HG02981 (cell line): ENCODE measurements around the gene C10orf88.

Source experiments
- ATAC-seq: cut with Tn5 transposase; IDR thresholded peaks from one replicate; pipeline ENCODE4 v1.9.1; 2021; ENCODE audit warnings: mild to moderate bottlenecking, moderate library complexity; ENCODE audit not compliant: unreplicated experiment

The C10orf88 gene, protein sequence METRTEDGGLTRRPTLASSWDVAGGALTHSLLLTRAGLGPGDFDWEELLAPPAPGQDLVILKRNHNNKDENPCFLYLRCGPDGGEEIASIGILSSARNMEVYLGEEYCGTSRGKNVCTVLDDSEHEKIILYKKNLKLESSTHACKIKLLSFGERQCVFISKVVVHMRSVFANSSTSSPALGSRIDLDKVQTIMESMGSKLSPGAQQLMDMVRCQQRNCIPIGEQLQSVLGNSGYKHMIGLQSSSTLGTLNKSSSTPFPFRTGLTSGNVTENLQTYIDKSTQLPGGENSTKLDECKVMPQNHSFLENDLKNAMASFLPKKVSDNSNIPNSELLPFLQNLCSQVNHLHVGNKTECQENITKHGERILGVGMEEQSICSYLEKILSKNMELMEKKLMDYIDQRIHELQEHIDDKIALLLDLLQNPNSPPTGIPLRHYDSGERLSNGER

DNA sequence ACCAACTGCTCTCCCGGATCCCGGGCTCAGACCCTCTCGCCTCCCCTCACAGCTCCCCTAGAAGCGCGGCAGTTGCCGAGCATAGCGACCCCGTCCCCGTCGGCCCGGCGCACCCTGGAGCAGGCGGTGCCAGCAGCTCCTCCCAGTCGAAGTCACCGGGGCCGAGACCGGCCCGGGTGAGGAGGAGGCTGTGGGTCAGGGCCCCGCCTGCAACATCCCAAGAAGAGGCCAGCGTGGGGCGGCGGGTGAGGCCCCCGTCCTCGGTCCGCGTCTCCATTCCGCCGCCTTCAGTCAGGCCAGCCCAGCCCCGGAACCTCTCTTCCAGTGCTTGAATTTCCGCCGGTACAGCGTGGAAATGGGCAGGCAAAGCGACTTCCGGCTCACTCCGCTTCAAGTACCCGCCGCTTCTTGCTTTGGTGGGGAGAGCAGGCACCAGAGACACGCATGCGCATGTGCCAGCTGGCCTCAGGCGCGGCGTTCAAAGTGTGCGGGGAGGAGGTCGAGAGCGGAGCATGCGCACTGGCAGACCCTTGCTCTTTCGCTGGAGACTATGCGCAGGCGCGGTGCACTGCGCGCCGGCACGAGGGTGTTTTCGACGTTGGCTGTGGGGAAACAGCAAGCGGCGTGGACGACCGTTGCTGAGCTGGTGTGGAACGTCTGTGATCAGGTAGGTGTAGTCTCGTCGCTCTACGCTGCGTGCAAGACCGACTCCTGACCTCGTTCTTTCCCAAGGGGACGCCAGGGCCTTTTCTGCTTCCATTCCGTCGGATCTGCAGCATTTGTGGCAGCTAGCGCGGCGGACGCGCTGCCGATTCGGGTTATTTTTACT lies at the start of gene C10orf88:
Gene C10orf88, minus strand, starts transcription at position 326 of the 829 bp plus-strand sequence. Its CDS starts 49 bp downstream, at position 277.
- peak; percentile 97 for ATAC-seq

DNA sequence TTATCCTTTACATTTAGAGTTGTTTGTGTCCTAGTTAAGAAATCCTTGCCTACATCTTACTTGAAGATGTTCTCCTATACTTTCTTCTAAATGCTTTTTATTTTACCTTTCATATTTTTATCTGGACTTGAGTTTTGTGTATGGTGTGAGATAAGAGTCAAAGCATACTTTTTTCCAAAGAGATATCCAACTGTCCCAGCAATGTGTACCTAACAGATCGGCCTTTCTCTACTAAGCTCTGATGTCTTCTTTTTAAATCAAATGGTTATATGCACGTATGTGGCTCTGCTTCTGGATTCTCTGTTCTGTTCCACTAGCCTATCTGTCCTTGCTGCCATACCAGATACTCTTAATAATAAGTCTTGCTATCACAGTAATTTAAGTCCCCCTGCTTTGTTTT lies 47.3 kb upstream of the C10orf88 start:
- no peak for ATAC-seq

DNA sequence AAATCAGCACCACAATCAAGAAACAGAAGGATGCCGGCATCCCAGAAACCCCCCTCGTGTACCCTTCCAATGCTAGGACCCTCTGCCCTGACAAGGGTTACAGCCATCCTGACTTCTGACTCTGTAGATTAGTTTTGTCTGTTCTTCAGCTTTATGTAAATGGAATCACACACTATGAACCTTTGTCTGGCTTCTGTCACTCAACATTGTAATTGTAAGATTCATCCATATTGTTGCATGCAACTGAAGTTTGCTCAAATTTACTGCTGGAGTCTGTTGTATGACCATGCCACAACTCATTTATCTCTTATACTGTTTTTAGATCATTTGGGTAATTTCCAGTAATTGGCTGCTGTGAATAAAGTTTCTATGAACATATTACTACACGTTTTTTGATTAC lies 46.1 kb upstream of the C10orf88 start:
- ATAC-seq: no peak

DNA sequence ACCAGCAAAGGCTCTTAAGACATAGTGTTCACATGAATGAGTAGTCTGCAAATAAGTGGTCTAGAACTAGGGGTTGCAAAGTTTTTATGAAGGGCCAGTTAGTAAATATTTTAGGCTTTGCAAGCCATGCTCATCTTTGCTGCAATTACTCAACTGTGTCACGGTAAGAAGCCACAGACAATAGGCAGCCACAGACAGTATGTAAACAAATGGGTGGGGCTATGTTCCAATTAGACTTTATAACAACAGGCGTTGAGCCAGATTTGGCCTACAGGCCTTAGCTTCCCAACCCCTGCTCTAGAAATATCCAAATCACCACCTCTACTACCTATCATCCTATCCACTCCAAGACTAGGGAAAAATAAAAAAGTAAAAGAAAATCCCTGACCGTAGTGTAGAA lies 45.3 kb upstream of the C10orf88 start:
- no peak for ATAC-seq

DNA sequence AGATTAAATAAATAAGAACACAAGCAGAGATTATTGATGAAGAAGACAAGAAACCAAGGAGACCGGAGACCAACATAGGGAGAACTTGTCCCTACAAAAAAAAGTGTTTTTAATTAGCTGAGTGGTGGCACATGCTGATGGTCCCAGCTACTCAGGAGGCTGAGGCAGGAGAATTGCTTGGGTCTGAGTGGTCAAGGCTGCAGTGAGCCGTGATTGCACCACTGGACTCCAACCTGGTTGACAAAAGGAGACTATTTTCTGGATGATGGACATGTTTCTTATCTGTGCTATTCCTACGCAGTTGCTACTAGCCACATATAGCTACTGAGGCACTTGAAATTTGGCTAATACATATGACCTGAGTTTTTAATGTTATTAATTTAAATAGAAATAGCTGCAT lies 44.9 kb upstream of the C10orf88 start:
- ATAC-seq: no peak

DNA sequence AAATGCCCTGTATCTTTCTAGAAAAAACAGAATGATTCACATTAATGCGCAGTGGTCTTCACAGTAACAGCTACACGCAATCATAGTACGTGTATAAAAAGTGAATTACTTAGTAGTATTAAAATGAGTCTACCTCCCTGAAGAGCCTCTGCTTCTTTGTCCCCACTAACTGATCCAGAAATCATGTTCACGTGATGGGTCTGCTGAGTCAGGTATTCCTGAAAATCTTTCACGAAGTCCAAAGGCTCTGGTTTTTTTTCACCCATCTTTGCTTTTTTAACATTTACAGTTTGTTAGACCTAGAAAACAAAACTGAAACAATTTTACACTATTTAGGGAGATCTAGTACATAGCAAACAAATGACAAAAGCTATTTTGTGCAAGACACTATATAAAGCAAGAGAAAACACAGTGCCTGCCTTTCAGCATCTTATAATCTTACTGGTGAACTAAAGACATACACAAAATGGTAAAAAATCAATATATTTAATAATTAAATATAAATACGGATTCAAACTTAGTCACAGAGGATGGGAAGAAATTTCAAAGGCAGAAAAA lies 44.4 kb upstream of the C10orf88 start:
- ATAC-seq: no peak

DNA sequence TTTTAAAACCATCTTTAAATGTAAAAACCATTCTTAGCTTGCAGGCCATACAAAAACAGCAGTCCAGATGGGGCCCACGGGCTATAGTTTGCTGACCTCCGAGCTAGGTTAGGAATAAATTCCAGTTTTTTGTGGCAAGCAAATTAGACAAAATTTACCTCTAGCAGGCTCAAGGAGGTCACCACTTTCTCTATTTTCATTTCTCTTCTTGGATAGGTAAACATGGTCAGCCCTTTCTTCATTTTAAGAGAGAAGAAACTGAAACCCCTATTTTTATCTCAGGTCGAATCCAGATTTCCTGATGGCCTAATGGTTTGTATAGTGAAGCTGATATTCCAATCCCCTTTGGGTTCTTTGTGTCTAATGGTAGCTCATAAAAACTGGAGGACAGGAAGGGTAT lies 43.8 kb upstream of the C10orf88 start:
- ATAC-seq: no peak

DNA sequence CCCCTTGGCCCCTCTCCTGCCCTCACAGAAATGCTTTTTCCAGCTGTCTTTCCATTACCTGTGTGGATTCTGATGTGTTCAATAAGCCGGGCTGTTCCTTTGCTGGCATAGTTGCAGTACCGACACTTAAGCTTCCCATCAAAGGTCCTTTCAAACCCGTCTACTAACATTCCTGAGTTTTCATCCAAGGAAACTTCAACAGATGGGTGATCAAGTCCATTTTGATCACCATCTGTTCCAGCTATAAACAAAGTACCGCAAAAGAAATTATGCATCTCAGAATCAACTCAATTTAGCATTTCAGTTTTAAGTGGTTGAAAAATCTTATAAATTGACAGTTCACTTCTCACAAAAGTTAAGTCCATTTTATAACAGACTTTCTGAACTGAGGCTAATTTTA lies 41.9 kb upstream of the C10orf88 start:
- no peak for ATAC-seq

DNA sequence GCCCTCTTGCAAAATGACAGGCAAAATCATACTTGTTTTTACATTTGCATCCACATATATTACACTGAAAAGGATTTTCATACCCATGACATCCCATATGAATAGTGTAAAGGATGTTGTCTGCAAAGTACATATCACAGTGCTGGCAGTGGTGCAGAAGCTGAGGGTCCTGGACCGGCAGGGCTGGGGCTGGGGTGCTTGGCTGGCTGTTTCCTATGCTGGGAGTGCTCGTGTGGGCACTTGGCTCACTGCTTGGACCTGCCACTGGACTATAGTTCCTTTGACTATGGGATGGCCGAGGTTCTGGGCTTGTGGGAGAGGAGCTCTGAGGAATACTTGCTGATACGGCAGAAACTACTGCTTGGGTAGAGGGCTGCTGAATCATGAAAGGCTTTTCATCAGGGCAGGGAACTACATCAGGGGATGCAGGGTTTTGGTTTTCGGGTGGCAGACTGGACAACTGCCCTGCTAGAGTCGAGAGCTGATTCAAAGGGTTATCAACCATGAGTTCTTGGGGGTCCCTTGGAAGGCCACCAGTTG lies 39.8 kb upstream of the C10orf88 start:
- ATAC-seq: no peak

DNA sequence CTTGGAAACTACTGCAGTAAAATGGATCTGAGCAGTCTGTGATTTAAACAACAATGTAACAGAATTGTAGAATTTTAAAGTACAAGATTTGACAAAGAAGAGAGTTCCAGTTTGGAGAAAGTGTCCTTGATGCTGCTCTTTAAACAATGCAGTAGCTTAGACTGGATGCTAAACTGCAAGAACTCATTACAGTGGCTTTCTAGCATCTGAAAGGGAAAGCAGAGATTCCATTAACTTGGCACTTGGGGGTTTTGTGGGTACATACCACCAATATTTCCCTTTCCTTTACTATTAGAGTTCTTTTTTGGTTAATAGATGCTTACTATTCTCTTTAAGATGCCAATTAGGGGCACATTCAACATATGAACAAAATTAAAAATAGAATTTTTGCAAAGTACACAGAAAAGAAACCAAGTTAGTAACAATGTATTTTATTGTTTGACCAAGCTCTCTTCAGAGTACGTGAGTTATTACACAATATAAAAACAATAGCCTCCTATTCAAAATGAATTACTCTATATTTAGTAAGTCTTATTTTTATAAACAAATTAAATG lies 38.1 kb upstream of the C10orf88 start:
- no peak for ATAC-seq

DNA sequence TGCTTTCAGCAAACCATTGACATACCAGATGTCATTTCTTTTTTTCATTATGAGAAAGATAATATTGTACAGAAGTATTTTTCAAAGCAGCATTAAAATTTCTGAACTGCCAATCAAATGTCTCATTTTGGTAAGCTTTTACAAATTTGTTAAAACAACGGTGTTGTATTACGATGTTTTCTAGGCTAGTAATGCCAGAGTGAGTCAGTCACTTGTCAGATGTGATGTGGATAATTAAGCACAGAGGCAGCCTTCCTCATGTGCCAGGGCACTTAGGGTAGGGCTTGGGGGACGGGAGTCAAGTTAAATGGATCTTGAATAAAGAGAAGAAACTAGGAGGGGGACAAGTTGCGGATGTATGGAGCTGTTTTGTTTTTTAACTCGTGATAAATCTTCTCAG lies 36.3 kb upstream of the C10orf88 start:
- ATAC-seq: no peak

DNA sequence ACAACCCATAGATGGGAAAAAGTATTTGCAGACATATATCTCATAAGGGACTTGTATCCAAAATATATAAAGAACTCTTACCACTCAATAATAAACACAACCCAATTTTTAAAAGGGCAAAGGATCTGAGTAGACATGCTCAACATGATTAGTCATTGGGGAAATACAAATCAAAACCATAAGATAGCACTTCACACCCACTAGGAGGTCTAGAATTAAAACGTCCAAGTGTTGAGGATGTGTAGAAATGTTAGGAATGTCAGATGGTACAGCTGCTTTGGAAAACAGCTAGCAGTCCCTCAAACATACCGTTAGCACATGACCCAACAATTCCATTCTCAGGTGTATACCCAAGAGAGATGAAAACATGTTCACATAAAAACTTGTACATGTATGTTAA lies 34.5 kb upstream of the C10orf88 start:
- ATAC-seq: no peak

DNA sequence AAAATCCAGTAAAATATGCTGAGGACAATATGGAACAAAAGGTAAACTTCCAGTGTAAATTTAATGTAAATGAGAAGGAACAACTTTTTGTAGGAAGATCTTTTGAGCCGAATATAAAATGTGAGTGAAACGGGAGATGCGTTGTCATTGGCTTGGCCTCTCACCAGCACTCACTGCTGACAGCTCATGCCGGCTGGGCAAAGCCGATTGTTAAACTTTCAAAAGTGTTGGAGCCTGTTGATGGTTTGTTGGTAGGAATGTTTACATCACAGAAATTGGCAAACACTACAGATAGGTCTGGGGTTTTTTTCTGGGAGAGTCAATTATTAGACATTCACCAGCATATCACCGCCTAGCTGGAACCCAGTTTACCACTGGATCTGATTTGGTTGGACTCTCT lies 32.3 kb upstream of the C10orf88 start:
- ATAC-seq: no peak

DNA sequence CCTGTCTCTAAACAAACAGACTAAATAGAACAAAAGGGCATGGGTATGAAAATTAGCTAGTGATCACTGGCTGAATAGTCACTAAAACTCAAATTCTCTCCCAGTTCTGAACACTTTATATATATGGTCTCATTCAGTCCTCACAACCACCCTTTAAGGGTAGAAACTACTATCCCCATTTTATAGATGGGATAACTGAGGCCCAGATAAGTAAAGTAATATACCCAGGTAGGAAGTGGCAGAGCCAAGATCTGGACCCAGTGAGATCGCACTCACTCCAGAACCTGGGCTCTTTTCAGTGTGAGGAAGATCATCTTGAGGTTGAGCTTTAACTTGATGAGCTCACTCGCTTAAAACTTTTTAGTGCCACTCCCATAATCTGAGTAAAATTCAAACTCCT lies 30.7 kb upstream of the C10orf88 start:
- no peak for ATAC-seq

DNA sequence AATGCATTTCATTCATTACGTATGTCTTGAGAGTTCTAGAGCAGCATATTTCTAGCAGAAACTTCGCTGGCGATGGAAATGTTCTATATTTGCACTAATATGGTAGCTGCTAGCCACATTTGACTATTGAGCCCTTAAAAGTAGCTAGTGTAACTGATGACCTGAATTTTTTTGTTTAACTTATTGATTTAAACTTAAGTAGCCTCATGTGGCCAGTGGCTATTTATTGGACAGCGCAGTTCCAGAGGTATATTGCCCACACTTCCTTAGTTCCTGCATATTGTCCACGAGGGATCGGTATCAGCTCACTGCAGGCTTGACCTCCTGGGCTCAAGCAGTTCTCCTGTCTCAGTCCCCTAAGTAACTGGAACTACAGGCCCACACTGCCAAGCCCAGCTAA lies 29.9 kb upstream of the C10orf88 start:
- no peak for ATAC-seq

DNA sequence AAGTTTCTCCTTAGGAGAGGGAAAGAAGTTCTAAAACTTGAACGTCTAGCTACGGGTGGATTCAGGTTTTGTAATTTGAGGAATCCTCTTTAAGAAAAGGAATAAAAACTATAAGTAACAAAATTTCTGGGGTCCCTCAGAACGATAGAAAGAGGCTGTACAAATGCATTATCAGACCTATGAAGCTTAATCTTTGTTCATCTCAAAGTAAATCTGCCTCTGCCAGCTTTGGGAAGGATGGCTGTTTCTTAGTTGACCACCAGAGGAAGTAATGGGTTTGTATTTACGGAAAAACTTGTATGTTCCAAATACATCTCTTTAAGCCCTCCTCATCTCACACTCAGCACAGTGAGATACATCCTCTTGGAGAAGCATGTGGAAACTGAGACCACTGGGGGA lies 27.0 kb upstream of the C10orf88 start:
- no peak for ATAC-seq

DNA sequence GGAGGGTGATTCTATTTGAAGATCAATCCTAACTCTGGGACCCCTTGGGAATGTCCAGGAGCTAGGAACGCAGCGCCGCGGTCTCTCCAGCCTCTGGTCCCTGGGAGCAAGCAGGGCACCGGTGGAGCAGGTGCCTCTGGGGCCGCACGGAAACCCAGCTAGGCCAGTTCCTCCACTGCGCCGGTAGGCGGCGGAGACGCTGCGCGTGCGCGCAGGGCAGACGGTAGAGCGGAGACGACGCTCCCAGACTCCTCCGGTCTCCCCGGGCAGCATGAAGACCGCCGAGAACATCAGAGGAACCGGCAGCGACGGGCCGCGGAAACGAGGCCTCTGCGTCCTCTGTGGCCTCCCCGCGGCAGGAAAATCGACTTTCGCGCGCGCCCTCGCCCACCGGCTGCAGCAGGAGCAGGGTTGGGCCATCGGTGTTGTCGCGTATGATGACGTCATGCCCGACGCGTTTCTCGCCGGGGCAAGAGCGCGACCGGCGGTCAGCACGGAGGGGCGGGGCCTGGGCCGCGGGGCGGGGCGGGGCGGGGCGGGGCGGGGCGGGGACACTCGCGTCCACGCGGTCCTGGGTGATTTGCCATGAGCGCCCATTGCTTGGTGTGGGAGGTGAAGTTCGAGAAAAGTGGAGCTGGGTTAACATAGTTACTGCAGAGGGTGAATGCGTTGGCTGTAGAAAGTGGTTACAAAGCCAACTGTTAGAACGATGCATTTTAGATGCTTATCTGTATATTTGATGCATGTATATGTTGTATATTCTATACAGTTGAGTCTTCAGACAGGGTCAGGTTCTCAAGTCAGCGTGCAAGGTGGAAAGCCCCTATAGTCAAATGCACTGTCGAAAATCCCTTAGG lies 26.4 kb upstream of the C10orf88 start, which contains the start of gene PSTK:
Gene PSTK, plus strand, starts transcription at position 193 of the 857 bp plus-strand sequence. Its CDS starts 79 bp downstream, at position 272.
- peak; percentile 96 for ATAC-seq

DNA sequence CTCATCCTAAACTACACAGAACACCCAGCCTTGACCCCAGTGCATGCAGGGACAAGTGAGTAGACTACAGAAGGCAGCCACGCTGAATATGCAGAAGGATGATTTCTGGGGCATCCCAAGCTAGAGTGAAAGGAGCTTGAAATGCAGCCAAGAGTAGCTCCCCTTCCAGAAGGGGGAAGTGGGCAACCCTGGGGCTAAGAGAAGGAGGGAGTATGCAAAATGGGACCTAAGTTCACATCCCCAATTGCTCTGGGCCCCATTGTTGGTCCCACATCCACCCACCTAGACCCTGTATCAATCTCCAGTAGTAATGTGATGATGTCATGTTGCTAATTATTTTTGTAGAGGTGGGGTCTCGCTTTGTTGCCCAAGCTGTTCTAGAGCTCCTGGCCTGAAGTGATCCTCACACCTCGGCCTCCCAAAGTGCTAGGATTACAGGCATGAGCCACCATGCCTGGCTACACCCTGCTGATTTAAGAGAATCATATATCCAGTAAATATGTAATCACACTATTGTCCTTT lies 20.6 kb upstream of the C10orf88 start:
- ATAC-seq: no peak

DNA sequence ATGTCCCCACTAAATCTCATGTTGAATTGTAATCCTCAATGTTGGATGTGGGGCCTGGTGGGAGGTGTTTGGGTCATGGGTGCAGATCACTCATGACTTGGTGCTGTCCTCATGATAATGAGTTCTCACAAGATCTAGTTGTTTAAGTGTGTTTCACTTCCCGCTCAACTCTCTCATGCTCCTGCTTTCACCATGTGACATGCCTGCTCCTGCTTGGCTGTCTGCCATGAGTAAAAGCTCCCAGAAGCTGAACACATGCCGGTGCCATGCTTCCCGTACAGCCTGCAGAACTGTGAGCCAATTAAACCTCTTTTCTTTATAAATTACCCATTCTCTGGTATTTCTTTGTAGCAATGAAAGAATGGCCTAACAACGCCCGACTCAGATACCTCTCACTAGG lies 20.0 kb upstream of the C10orf88 start:
- ATAC-seq: no peak

DNA sequence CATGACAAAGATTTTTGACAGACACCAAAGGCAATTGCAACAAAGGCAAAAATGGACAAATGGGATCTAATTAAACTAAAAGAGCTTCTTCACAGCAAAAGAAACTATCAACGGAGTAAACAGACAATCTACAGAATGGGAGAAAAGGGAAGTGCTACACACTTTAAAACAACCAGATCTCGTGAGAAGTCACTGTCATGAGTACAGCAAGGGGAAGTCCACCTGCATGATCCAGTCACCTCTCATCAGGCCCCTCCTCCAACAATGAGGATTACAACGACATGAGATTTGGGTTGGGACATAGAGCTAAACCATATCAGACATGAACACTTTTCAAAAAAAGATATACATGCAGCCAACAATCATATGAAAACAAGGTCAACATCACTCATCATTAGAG lies 14.7 kb upstream of the C10orf88 start:
- ATAC-seq: no peak
